ENCODE measurements around the gene ADAMTSL1. TPM values are rescaled to one million over a fixed set of nuclear protein-coding genes. Genes with fewer than 3 reads are reported as not detected.

ADAMTSL1 gene
- total RNA-seq, 1 experiment from 2014 or later = not detected

DNA sequence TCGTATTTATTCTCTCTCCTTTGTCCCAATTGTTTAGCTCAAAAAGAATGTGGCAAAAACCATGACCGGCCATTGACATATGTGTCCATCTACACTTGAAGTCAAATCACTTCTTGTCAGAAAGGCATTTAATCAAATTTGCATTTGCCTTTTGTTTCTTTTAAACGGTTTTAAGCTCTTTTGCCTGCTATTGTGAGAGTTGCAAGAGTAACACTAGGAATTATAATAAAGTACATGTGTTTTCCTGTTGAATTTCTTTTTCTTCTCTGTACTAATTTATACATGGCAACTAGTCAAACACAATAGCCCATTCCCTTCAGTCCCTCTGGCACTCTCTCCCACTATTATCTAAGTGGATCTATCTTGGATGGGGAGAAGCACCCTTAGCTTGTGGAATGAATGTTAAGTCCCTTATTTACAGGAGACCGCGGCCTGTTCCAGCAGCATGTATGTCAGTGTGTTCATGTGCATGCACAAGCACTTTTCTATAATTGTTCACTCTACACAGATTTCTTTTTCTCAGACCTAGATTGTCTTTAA is 3.2 kb downstream of the ADAMTSL1 start:
- RAD21 ChIA-PET (ENCODE audit: low non-redundant PET in 1 of 2, low total read pairs in 2 of 2, uncharacterized antibody in 2 of 2, unreplicated experiment in 2 of 2) = no interaction called here
- POLR2A ChIA-PET = no interaction called here
- intact Hi-C loops (cut with micrococcal nuclease) = no loop called here

More for the DNA sequence above, 3.2 kb downstream of the ADAMTSL1 start:
- no peak overlapping the region for H3K9ac ChIP-seq (ENCODE audit: low read length)
- H4K20me1 ChIP-seq (ENCODE audit: insufficient read depth) = no peaks in the 10 kb centered on the region
- H3K79me2 ChIP-seq (ENCODE audit: insufficient read depth, low read length) = no peaks in the 10 kb centered on the region
- H3K36me3 ChIP-seq (ENCODE audit: control insufficient read depth in 1 of 2, insufficient read depth in 2 of 2, low read length in 2 of 2) = no peaks in the 10 kb centered on the region
- no TSS peak for BruUV-seq (replicated peaks)
- ATAC-seq (no peak), DNase-seq (ENCODE audit: low read depth, low spot score) (no peak)
- H3K9me3 ChIP-seq (ENCODE audit: control insufficient read depth in 1 of 2, insufficient read depth in 1 of 2, low read depth in 1 of 2, low read length in 2 of 2) = no peaks in the 10 kb centered on the region; a peak in 1 of 4 replicates
- no peaks in the 10 kb centered on the region for H3K9me2 ChIP-seq (ENCODE audit: insufficient read depth)
- no peak overlapping the region for H3K4me2 ChIP-seq (ENCODE audit: low read length)
- H3K4me1 ChIP-seq (ENCODE audit: control insufficient read depth in 1 of 2, insufficient read depth in 2 of 2, low read length in 2 of 2) = no peaks in the 10 kb centered on the region
- H3K27ac ChIP-seq (ENCODE audit: low read depth, low read length) = no peak overlapping the region
- TF ChIP-seq FOSL1 (IDR thresholded peaks at IDR 0.05; ENCODE audit: low read depth) = no peak
- TF ChIP-seq SP1 (IDR thresholded peaks at IDR 0.05; ENCODE audit: low read depth) = no peak
- TF ChIP-seq JUND (IDR thresholded peaks at IDR 0.05) = no peak
- no peak for TF ChIP-seq CEBPB (IDR thresholded peaks at IDR 0.05; ENCODE audit: low read depth)
- no peak for TF ChIP-seq ZFX (IDR thresholded peaks at IDR 0.05)
- TF ChIP-seq SIN3A (IDR thresholded peaks at IDR 0.05; ENCODE audit: low read depth) = no peak
- TF ChIP-seq, protein P1, sequence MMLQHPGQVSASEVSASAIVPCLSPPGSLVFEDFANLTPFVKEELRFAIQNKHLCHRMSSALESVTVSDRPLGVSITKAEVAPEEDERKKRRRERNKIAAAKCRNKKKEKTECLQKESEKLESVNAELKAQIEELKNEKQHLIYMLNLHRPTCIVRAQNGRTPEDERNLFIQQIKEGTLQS (IDR thresholded peaks at IDR 0.05) = no peak
- TF ChIP-seq, protein P2, sequence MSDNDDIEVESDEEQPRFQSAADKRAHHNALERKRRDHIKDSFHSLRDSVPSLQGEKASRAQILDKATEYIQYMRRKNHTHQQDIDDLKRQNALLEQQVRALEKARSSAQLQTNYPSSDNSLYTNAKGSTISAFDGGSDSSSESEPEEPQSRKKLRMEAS (IDR thresholded peaks at IDR 0.05) = no peak
- no peak for TF ChIP-seq POLR2A (IDR thresholded peaks at IDR 0.05; ENCODE audit: borderline replicate concordance, extremely low read depth, insufficient read depth, insufficient read length)
- no peak for TF ChIP-seq POLR2AphosphoS5 (IDR thresholded peaks at IDR 0.05; ENCODE audit: low read depth, low read length)
- TF ChIP-seq, protein P3, sequence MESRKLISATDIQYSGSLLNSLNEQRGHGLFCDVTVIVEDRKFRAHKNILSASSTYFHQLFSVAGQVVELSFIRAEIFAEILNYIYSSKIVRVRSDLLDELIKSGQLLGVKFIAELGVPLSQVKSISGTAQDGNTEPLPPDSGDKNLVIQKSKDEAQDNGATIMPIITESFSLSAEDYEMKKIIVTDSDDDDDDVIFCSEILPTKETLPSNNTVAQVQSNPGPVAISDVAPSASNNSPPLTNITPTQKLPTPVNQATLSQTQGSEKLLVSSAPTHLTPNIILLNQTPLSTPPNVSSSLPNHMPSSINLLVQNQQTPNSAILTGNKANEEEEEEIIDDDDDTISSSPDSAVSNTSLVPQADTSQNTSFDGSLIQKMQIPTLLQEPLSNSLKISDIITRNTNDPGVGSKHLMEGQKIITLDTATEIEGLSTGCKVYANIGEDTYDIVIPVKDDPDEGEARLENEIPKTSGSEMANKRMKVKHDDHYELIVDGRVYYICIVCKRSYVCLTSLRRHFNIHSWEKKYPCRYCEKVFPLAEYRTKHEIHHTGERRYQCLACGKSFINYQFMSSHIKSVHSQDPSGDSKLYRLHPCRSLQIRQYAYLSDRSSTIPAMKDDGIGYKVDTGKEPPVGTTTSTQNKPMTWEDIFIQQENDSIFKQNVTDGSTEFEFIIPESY (IDR thresholded peaks at IDR 0.05; ENCODE audit: extremely low read depth, insufficient replicate concordance, low read length) = no peak
- no peak for TF ChIP-seq TCF7L2 (IDR thresholded peaks at IDR 0.05; ENCODE audit: borderline replicate concordance, extremely low read depth, insufficient read depth, insufficient read length)
- TF ChIP-seq, protein P4, sequence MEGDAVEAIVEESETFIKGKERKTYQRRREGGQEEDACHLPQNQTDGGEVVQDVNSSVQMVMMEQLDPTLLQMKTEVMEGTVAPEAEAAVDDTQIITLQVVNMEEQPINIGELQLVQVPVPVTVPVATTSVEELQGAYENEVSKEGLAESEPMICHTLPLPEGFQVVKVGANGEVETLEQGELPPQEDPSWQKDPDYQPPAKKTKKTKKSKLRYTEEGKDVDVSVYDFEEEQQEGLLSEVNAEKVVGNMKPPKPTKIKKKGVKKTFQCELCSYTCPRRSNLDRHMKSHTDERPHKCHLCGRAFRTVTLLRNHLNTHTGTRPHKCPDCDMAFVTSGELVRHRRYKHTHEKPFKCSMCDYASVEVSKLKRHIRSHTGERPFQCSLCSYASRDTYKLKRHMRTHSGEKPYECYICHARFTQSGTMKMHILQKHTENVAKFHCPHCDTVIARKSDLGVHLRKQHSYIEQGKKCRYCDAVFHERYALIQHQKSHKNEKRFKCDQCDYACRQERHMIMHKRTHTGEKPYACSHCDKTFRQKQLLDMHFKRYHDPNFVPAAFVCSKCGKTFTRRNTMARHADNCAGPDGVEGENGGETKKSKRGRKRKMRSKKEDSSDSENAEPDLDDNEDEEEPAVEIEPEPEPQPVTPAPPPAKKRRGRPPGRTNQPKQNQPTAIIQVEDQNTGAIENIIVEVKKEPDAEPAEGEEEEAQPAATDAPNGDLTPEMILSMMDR (IDR thresholded peaks at IDR 0.05 in 2 of 3, conservative IDR thresholded peaks at IDR 0.05 in 1 of 3; ENCODE audit: borderline replicate concordance in 1 of 3, insufficient read depth in 1 of 3, low read depth in 2 of 3, low read length in 2 of 3) = no peak
- TF ChIP-seq EGR1 (IDR thresholded peaks at IDR 0.05; ENCODE audit: low read depth) = no peak
- TF ChIP-seq ELF1 (IDR thresholded peaks at IDR 0.05; ENCODE audit: borderline replicate concordance, low read depth) = no peak
- TF ChIP-seq EZH2phosphoT487 (IDR thresholded peaks at IDR 0.05; ENCODE audit: borderline replicate concordance) = no peak
- CTCF ChIA-PET = no interaction called here
- H3K4me3 ChIP-seq (replicated peaks in 1 of 2; ENCODE audit: low read depth in 1 of 2, low read length in 2 of 2) = no peak overlapping the region
- H3K27me3 ChIP-seq (ENCODE audit: insufficient read depth, low read length) = no peaks in the 10 kb centered on the region
- H2AFZ ChIP-seq (ENCODE audit: low read depth, low read length, poor library complexity, severe bottlenecking) = no peak overlapping the region
